Measurements from ENCODE around the gene ARL15.

- TF ChIP-seq CTCF (IDR thresholded peaks at IDR 0.05) (no peak), EP300 (IDR thresholded peaks at IDR 0.05) (no peak), POLR2A (IDR thresholded peaks at IDR 0.05) (no peak)
These were observed 153.8 kb downstream of the ARL15 start for GRCh38 chr5:54156577-54156976.
